ENCODE data around the gene SLC35G1.
A peak's percentile ranks its signal among the peaks of the same experiment; 100 is the strongest.

SLC35G1 gene, protein sequence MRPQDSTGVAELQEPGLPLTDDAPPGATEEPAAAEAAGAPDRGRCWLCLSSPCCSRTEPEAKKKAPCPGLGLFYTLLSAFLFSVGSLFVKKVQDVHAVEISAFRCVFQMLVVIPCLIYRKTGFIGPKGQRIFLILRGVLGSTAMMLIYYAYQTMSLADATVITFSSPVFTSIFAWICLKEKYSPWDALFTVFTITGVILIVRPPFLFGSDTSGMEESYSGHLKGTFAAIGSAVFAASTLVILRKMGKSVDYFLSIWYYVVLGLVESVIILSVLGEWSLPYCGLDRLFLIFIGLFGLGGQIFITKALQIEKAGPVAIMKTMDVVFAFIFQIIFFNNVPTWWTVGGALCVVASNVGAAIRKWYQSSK

DNA sequence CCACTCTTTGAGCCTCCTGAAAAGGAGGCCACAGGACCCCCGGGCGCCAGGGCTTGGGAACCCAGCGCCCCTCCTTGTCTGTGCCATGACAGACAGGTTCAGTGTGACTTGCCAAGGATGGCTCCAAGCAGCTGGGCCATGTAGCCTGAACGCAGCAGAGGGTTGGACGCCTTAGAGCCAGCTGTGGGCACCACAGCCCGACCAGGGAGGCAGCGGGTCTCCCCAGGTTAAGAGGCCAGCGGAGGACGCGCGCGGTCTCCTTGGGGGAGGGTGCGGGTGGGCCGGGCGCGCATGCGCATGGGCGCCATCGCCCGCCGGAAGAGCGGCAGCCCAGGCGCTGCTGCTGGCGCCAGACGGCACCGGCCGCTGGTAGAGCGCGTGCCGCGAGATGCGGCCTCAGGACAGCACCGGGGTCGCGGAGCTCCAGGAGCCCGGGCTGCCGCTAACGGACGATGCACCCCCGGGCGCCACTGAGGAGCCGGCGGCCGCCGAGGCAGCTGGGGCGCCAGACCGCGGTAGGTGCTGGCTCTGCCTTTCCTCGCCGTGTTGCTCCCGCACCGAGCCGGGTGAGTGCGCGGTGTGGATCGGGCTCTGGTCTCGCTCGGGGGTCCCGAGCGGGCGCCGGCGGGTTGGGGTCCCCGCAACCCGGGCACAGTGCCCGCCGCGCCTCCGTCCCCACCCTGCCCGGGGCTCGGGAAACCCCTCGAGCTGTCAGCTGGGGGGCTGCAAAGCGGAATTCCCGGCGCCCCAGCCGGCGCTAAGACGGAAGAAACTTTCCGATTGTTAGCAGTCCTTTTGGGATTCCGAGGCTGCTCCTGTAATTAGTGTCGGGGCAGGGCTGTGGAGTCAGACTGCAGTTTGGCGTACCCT is at the start of gene SLC35G1:
Gene SLC35G1, plus strand, starts transcription at position 333 of the 870 bp plus-strand sequence. Its CDS starts 56 bp downstream, at position 389.
- peak; percentile 73 for TF ChIP-seq POLR2AphosphoS5 (IDR thresholded peaks at IDR 0.05; ENCODE audit: borderline replicate concordance, low read depth, low read length)
- no peak for TF ChIP-seq EZH2 (IDR thresholded peaks at IDR 0.05)
- no peak for TF ChIP-seq FOXP2 (optimal IDR thresholded peaks at IDR 0.05; ENCODE audit: control extremely low read depth, extremely low read length, insufficient read depth)
- Histone ChIP-seq H3K4me3 (peak within 1 kb of the TSS; percentile 84), H3K9me3 (ENCODE audit: low read depth, low read length) (no peaks in the 10 kb centered on the region), H3K9ac (ENCODE audit: insufficient read length) (peak within 1 kb of the TSS; percentile 74), H3K27ac (no peak within 1 kb of the TSS), H3K36me3 (ENCODE audit: insufficient read depth, low read length) (no peaks in the 10 kb centered on the region)
- no peak for DNase-seq (ENCODE audit: low read depth, low spot score)

DNA sequence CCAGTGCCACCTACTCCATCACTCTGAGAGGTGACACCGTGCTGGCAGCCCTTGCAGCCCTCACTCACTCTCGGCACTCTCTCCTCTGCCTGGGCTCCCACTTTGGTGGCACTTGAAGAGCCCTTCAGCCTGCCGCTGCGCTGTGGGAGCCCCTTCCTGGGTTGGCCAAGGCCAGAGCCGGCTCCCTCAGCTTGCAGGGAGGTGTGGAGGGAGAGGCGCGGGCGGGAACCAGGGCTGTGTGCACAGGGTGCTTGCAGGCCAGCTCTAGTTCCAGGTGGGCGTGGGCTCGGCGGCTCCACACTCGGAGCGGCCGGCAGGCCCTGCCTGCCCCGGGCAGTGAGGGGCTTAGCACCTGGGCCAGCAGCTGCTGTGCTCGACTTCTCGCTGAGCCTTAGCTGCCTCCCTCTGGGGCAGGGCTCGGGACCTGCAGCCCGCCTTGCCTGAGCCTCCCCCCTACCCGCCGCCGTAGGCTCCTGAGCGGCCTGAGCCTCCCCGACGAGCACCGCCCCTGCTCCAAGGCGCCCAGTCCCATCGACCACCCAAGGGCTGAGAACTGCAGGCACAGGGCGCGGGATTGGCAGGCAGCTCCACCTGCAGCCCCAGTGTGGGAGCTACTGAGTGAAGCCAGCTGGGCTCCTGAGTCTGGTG is 48.7 kb upstream of the SLC35G1 start:
- no peaks in the 10 kb centered on the region for H3K9me3 ChIP-seq (ENCODE audit: low read depth, low read length)
- H3K9ac ChIP-seq (ENCODE audit: insufficient read length): no peak overlapping the region
- TF ChIP-seq EZH2 (IDR thresholded peaks at IDR 0.05) (no peak), POLR2AphosphoS5 (IDR thresholded peaks at IDR 0.05; ENCODE audit: borderline replicate concordance, low read depth, low read length) (no peak)
- H3K36me3 ChIP-seq (ENCODE audit: insufficient read depth, low read length): no peaks in the 10 kb centered on the region
- no peak overlapping the region for H3K4me3 ChIP-seq
- no peak for DNase-seq (ENCODE audit: low read depth, low spot score)
- H3K27ac ChIP-seq: no peak overlapping the region

DNA sequence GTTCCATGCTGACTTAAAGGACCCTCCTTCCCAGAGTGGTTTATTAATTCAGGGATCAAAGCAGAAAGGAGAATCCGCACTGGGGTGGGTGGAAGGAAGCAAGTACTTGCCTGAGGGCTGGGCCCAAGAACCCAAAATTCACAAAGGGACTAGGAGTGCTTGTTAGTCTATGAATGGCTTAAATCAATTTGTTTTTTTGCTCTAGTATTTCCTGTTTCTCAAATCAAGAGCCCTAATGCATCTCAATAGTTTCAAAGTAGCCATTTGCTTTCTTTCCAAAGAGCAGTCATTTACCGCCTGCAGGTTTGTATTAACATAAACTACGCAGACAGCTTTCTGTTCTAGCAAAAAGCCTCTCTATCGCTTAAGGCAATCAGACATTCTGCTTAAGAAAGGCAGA is 44.2 kb upstream of the SLC35G1 start:
- TF ChIP-seq EZH2 (IDR thresholded peaks at IDR 0.05) (no peak), POLR2AphosphoS5 (IDR thresholded peaks at IDR 0.05; ENCODE audit: borderline replicate concordance, low read depth, low read length) (peak; percentile 14; the same call in 1 of the 2 replicates), FOXP2 (optimal IDR thresholded peaks at IDR 0.05; ENCODE audit: control extremely low read depth, extremely low read length, insufficient read depth) (no peak)
- no peak overlapping the region for H3K27ac ChIP-seq

DNA sequence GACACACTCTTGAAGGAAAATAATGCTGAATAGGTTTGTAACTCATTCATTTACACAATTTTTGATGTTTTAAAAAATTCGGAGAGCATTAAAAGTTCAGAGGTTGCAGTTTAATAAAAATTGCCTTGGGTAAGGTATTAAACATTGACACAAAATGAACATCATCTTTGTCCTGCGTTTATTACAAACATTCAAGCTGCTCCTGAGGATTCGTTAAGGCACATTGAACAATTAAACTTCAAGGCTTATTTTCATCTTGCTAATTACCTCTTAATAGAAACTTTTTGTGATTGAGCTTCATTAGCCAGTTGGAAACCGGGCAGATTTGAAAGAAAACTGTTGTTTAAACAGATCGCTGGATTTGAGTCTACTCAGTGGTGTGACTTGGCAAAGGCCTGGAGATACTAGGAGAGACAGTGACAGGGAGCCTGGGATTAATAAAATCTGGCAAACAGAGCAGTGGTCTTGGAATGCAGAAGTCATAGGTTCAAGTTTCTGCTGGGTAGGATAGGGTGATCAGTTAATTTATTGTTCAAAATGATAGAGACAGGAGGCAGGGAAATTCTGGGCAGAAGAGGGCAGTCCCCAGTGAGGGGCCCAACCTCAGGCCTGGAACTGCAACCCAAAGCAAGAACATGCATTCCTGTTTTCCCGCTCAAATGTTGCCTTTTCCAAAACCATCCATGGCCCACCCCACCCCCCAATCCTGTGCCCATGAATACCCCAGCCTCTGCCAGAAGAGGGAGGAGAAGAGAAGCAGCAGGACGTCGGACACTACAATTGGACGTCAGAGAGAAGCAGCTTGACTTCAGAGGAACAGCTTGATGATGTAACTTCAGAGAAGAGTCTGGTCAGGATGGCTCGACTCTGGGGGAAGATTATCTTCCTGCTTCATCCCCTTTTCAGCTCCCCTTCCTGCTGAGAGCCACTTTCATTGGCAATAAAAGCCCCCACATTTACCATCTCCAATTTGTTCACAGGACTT is 43.5 kb upstream of the SLC35G1 start:
- no peak for DNase-seq (ENCODE audit: low read depth, low spot score)
- H3K9me3 ChIP-seq (ENCODE audit: low read depth, low read length): no peaks in the 10 kb centered on the region

More for the DNA sequence above, 44.2 kb upstream of the SLC35G1 start:
- DNase-seq (ENCODE audit: low read depth, low spot score): peak; percentile 55
- Histone ChIP-seq H3K9ac (ENCODE audit: insufficient read length) (no peak overlapping the region), H3K9me3 (ENCODE audit: low read depth, low read length) (no peaks in the 10 kb centered on the region), H3K4me3 (peak overlapping the region; percentile 22; the same call in 1 of the 2 replicates), H3K36me3 (ENCODE audit: insufficient read depth, low read length) (no peaks in the 10 kb centered on the region)

DNA sequence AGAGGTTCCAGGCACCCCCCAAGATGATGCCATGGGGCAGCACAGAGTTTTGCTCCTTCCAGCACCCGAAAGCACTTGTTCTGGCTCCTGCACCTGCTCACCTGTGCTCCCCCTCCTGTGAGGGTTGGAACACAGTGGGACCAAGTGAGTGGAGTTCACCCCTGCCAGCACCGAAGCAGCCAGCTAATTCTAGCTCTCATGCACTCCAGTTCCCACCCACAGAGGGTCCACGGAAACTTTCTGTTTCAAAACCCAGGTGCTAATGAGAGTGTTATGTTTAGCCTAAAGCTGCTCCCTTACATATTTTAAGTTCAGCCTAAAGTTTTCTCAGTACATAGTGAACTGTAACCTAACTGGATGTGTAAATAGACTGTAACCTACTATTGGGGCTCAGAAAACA is 42.6 kb upstream of the SLC35G1 start:
- Histone ChIP-seq H3K9ac (ENCODE audit: insufficient read length) (no peak overlapping the region), H3K27ac (no peak overlapping the region), H3K36me3 (ENCODE audit: insufficient read depth, low read length) (no peaks in the 10 kb centered on the region), H3K4me3 (no peak overlapping the region), H3K9me3 (ENCODE audit: low read depth, low read length) (no peaks in the 10 kb centered on the region)
- DNase-seq (ENCODE audit: low read depth, low spot score): no peak
- TF ChIP-seq FOXP2 (optimal IDR thresholded peaks at IDR 0.05; ENCODE audit: control extremely low read depth, extremely low read length, insufficient read depth): no peak
- no peak for TF ChIP-seq EZH2 (IDR thresholded peaks at IDR 0.05)
- TF ChIP-seq POLR2AphosphoS5 (IDR thresholded peaks at IDR 0.05; ENCODE audit: borderline replicate concordance, low read depth, low read length): no peak

More for the DNA sequence above, 43.5 kb upstream of the SLC35G1 start:
- Histone ChIP-seq H3K9ac (ENCODE audit: insufficient read length) (no peak overlapping the region), H3K36me3 (ENCODE audit: insufficient read depth, low read length) (no peaks in the 10 kb centered on the region), H3K27ac (no peak overlapping the region), H3K4me3 (peak overlapping the region; percentile 22)
- TF ChIP-seq EZH2 (IDR thresholded peaks at IDR 0.05): no peak
- no peak for TF ChIP-seq POLR2AphosphoS5 (IDR thresholded peaks at IDR 0.05; ENCODE audit: borderline replicate concordance, low read depth, low read length)
- no peak for TF ChIP-seq FOXP2 (optimal IDR thresholded peaks at IDR 0.05; ENCODE audit: control extremely low read depth, extremely low read length, insufficient read depth)

DNA sequence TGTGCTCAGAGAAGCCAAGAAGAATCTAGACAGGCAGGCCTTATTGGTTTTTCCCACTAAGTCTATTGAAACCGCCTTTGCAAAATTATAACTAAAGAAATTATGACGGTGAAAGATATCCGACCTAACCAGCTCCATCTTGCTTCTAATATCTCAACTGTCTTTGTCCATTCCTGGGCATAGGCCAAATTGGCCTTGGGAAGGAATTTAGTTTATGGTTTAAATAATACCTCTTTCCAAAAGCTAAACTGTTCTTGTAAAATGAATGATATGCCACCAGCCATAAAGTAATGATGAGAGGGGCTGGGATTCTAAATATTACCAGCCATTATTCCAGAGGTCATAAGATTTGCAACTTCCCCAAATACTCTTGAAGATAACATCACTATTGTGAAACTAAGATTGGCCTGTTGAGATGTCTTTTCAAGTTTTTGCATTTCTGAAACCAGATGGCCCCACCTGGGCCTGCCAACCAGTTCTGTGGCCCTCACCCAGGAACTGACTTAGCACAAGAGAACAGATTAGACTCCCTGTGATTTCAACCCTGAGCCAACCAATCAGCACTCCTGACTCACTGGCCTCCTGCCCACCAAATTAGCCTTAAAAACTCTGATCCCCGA is 41.2 kb upstream of the SLC35G1 start:
- TF ChIP-seq EZH2 (IDR thresholded peaks at IDR 0.05): no peak
- no peak for TF ChIP-seq POLR2AphosphoS5 (IDR thresholded peaks at IDR 0.05; ENCODE audit: borderline replicate concordance, low read depth, low read length)
- no peak for TF ChIP-seq FOXP2 (optimal IDR thresholded peaks at IDR 0.05; ENCODE audit: control extremely low read depth, extremely low read length, insufficient read depth)
- Histone ChIP-seq H3K9ac (ENCODE audit: insufficient read length) (no peak overlapping the region), H3K4me3 (no peak overlapping the region), H3K27ac (no peak overlapping the region), H3K9me3 (ENCODE audit: low read depth, low read length) (no peaks in the 10 kb centered on the region), H3K36me3 (ENCODE audit: insufficient read depth, low read length) (no peaks in the 10 kb centered on the region)
- DNase-seq (ENCODE audit: low read depth, low spot score): no peak

DNA sequence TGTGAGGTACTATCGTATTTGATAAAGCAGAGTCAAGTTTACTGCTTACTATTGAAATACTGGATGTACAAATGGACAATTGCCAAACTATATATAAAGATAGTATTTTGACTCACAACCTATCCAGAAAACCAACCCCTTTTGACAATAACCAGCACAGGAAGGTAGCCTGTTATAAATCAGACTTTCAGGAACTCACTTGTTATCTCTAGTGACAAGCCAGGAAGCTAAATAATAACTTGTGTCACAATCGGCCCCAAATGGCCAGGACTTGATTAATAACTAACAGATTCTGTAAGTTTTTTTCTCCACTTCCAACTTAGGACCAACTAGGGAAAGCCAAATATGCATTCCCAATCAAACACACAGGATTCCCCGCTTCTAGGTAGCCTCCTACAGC is 38.8 kb upstream of the SLC35G1 start:
- H3K9me3 ChIP-seq (ENCODE audit: low read depth, low read length): no peaks in the 10 kb centered on the region
- TF ChIP-seq FOXP2 (optimal IDR thresholded peaks at IDR 0.05; ENCODE audit: control extremely low read depth, extremely low read length, insufficient read depth): no peak
- TF ChIP-seq EZH2 (IDR thresholded peaks at IDR 0.05): no peak
- TF ChIP-seq POLR2AphosphoS5 (IDR thresholded peaks at IDR 0.05; ENCODE audit: borderline replicate concordance, low read depth, low read length): no peak
- no peaks in the 10 kb centered on the region for H3K36me3 ChIP-seq (ENCODE audit: insufficient read depth, low read length)
- no peak for DNase-seq (ENCODE audit: low read depth, low spot score)
- H3K9ac ChIP-seq (ENCODE audit: insufficient read length): no peak overlapping the region
- H3K4me3 ChIP-seq: no peak overlapping the region
- H3K27ac ChIP-seq: no peak overlapping the region
